Colonic mucosa (tissue), 4 donors: Measurements from ENCODE around the gene CST9. TPM values are rescaled to one million over a fixed set of nuclear protein-coding genes. Genes with fewer than 3 reads are reported as not detected.
"Not testable (repeated sequence)": the region's sequence is repeated elsewhere in the genome, so short reads cannot be mapped to it uniquely, and the experiment has no call there.

Experiments
- DNase-seq: peaks from one replicate; pipeline ENCODE4 v3.0.0-alpha.2; 2020
- H3K27ac ChIP-seq: fragments of 200-600 bp; one replicate; pipeline ENCODE4 v1.8.0; 2021
- H3K27me3 ChIP-seq: fragments of 200-600 bp; one replicate; pipeline ENCODE4 v1.8.0; 2021
- H3K36me3 ChIP-seq: fragments of 200-600 bp; one replicate; pipeline ENCODE4 v1.8.0; 2021
- H3K4me1 ChIP-seq: fragments of 200-600 bp; one replicate; pipeline ENCODE4 v1.8.0; 2021; ENCODE audit warnings: mild to moderate bottlenecking
- H3K4me3 ChIP-seq: fragments of 200-600 bp; one replicate; pipeline ENCODE4 v1.8.0; 2021
- H3K9ac ChIP-seq, 2 donors: one replicate each; pipeline ENCODE4 v1.7.0; 2013; ENCODE audit warnings: control low read depth in 2 of 2, low read depth in 2 of 2, low read length in 2 of 2
- H3K9me3 ChIP-seq: fragments of 200-600 bp; one replicate; pipeline ENCODE4 v1.8.0; 2021
- intact Hi-C: fragments of 100-400 bp; cut with DNase I; formaldehyde crosslinking; loops from one replicate; pipeline ENCODE4 v1.14.1; 2022
- total RNA-seq, 2 donors: library from RNA; stranded (reverse); fragmentation: NEBNext Ultra II Directional in 1 of 2; extraction: Animal tissue kit (Norgen Biotek cat#: 25700) in 1 of 2; gene quantifications; one replicate each; pipeline ENCODE4 v1.2.1, GENCODE V29; 2021
- TF ChIP-seq, protein P1 (sequence below): fragments of 200-600 bp; IDR thresholded peaks from one replicate; pipeline ENCODE4 v1.8.0; 2022; ENCODE audit warnings: antibody characterized with exemption, mild to moderate bottlenecking
- donor health status: healthy.
- donor health status: DM: no; HTN: no; CAD: no.
- donor health status: DM: no; HTN: no; CAD: no.

CST9 gene
- total RNA-seq, 2 donors from 2014 or later: not detected

DNA sequence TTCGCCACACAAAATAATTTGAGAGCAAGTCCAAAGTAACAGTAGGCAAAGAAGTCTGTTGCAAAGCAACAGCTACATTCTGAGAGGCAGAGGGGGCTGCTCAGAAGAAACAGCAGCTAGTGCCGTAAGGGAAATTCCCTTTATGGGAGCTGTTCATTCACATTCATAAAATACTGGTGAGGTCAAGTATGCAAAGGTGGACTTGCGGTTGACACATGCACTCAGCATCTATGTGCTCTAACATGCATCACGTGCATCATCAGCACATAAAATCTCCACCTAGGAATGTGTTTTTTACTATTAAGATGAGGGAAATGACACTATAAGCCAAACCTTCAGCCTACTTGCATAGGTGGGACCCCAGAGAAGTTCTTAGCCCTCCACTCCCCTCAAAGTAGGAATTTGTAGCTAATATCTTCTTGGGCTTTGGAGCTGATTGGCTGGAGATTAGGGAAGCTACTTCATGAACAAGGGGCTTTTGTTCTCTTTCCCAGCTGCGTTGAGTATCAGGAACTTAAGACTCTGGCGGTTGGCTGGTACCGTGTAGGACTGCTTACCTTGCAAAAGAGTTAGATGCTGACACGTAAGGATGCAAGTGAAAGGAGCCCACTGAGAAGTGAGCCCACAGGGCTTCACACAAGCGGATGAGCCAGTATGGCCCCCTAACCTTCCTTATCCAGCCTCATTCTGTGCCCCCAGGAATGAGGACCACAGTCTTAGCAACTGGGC, 19.7 kb upstream of the CST9 start:
- Histone ChIP-seq H3K4me1 (no peaks in the 10 kb centered on the region), H3K9ac (no peak overlapping the region), H3K9me3 (no peaks in the 10 kb centered on the region), H3K27me3 (no peaks in the 10 kb centered on the region), H3K4me3 (no peak overlapping the region), H3K36me3 (no peaks in the 10 kb centered on the region), H3K27ac (no peak overlapping the region)
- TF ChIP-seq, protein P1, sequence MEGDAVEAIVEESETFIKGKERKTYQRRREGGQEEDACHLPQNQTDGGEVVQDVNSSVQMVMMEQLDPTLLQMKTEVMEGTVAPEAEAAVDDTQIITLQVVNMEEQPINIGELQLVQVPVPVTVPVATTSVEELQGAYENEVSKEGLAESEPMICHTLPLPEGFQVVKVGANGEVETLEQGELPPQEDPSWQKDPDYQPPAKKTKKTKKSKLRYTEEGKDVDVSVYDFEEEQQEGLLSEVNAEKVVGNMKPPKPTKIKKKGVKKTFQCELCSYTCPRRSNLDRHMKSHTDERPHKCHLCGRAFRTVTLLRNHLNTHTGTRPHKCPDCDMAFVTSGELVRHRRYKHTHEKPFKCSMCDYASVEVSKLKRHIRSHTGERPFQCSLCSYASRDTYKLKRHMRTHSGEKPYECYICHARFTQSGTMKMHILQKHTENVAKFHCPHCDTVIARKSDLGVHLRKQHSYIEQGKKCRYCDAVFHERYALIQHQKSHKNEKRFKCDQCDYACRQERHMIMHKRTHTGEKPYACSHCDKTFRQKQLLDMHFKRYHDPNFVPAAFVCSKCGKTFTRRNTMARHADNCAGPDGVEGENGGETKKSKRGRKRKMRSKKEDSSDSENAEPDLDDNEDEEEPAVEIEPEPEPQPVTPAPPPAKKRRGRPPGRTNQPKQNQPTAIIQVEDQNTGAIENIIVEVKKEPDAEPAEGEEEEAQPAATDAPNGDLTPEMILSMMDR: no peak
- peak; percentile 12 for DNase-seq
- intact Hi-C loops: no loop called here

DNA sequence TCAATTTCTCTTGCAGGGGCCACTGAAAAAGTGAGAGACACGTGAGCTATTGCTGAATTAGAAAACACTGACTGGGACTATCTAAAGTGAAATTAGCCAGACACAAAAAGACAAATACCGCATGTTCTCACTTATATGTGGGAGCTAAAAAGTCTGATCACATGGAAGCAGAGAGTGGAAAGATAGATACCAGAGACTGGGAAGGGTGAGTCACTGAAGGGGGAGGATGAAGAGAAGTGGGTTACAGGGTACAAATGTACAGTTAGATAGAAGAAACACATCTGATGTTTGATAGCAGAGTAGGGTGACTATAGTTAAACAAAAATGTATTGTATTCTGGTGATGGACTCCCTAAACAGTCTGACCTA, 18.6 kb upstream of the CST9 start:
- TF ChIP-seq, protein P1: no peak
- H3K4me1 ChIP-seq: no peaks in the 10 kb centered on the region
- intact Hi-C loops: no loop called here

DNA sequence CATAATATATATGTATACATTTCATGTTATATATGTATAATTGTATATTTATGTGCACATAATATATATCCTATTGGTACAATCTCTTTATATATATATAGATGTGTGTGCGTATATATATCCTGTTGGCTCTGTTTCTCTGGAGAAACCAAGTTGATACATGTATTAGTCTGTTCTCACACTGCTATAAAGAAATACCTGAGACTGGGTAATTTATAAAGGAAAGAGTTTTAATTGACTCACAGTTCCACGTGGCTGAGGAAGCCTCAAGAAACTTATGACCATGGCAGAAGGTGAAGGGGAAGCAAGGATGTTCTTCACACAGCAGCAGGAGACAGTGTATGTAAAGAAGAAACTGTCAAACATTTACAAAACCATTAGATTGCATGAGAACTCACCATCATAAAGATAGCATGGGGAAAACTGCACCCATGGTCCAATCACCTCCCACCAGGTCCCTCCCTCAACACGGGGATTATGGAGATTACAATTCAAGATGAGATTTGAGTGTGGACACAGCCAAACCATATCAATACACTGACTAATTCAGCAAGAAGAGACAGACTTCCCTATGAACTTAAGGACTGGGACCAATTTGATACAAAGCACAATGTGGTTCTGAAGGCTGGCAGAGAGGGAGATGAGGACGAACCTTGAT, 18.1 kb upstream of the CST9 start:
- Histone ChIP-seq H3K9ac (no peak overlapping the region), H3K4me1 (no peaks in the 10 kb centered on the region), H3K36me3 (no peaks in the 10 kb centered on the region), H3K27me3 (no peaks in the 10 kb centered on the region), H3K9me3 (no peaks in the 10 kb centered on the region), H3K4me3 (no peak overlapping the region), H3K27ac (no peak overlapping the region)
- intact Hi-C loops: no loop called here
- TF ChIP-seq, protein P1: no peak
- DNase-seq: peak; percentile 10

More for the DNA sequence above, 18.6 kb upstream of the CST9 start:
- DNase-seq: no peak
- Histone ChIP-seq H3K4me3 (no peak overlapping the region), H3K9ac (no peak overlapping the region), H3K27ac (no peak overlapping the region), H3K9me3 (no peaks in the 10 kb centered on the region), H3K36me3 (no peaks in the 10 kb centered on the region), H3K27me3 (no peaks in the 10 kb centered on the region)

DNA sequence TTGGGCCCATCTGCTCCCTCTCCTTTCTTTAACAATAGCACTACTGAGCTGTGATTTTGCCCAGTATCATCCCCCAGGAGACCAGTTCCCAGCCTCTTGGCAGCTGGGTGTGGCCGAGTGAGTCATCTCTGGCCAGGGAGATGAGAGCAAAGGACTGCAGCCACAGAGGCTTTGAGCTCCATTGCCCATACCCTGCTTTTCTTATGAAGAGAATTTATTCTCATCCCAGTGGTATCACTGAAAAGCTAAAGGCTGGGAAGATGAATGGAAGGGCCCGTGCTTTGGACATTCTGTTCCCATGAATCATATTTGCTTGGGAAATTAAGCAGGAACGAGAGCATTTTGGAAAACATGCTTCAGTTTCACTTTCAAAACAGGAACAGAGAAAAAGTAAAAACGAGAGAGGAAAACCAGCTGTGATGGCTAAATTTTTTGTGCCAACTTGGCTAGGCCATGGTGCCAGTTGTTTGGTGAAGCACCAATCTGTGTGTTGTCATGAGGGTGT, 17.2 kb upstream of the CST9 start:
- TF ChIP-seq, protein P1: no peak
- peak overlapping the region; percentile 68 for H3K27ac ChIP-seq
- no peaks in the 10 kb centered on the region for H3K9me3 ChIP-seq
- H3K4me3 ChIP-seq: no peak overlapping the region
- no peaks in the 10 kb centered on the region for H3K27me3 ChIP-seq
- no peak overlapping the region for H3K9ac ChIP-seq
- DNase-seq: peak; percentile 74
- intact Hi-C loops: no loop called here
- H3K4me1 ChIP-seq: no peaks in the 10 kb centered on the region
- no peaks in the 10 kb centered on the region for H3K36me3 ChIP-seq

DNA sequence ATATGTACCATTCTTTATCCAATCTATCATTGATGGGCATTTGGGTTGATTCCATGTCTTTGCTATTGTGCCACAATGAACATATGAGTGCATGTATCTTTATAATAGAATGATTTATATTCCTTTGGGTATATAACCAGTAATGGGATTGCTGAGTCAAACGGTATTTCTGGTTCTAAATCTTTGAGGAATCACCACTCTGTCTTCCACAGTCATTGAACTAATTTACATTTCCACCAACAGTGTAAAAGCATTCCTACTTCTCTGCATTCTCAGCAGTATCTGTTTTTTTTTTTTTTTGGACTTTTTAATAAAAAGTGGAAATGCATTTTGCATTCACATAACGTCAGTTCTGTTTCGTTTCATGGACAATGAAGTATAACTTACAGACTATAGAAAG, 16.7 kb upstream of the CST9 start:
- H3K9me3 ChIP-seq, H3K27me3 ChIP-seq, intact Hi-C loops, H3K9ac ChIP-seq, H3K36me3 ChIP-seq, H3K4me3 ChIP-seq, H3K4me1 ChIP-seq, DNase-seq: not testable (repeated sequence)
- H3K27ac ChIP-seq: peak overlapping the region; percentile 68

DNA sequence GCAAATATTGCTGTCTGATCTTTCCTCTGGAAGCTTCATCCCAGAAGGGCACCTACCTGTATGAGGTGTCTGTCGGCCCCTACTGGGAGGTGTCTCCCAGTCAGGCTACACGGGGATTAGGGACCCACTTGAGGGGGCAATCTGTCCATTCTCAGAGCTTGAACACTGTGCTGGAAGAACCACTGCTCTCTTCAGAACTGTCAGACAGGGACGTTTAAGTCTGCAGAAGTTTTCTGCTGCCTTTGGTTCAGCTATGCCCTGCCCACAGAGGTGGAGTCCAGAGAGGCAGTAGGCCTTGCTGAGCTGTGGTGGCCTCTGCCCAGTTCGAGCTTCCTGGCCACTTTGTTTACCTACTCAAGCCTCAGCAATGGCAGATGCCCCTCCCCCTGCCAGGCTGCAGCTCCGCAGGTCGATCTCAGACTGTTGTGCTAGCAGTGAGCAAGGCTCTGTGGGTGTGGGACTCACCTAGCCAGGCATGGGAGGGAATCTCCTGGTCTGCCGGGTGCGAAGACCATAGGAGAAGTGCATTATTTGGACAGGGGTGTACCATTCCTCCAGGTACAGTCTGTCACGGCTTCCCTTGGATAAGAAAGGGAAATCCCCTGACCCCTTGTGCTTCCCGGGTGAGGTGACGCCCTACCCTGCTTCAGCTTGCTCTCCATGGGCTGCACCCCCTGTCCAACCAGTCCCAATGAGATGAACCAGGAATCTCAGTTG, 15.1 kb upstream of the CST9 start:
- DNase-seq: peak; percentile 14
- H3K9me3 ChIP-seq, H3K36me3 ChIP-seq, H3K27ac ChIP-seq, intact Hi-C loops, H3K4me1 ChIP-seq, H3K4me3 ChIP-seq, H3K9ac ChIP-seq, H3K27me3 ChIP-seq: not testable (repeated sequence)
